Activated gamma-delta T cell treated with Interleukin-2 at 50 U/mL for 16 hours (primary cell): ENCODE results near the gene EPN2.
"Not testable (repeated sequence)": the region's sequence is repeated elsewhere in the genome, so short reads cannot be mapped to it uniquely, and the experiment has no call there.

Experiments used
- DNase-seq: peaks from one replicate; pipeline ENCODE4 v3.0.0-alpha.2; 2020

Gene EPN2

GRCh38 chr17:19237139-19237388 is at the start of gene EPN2:
Gene EPN2, plus strand, starts transcription at chr17:19237366. Its CDS starts 45,754 bp downstream, at chr17:19283120.
- DNase-seq: peak; percentile 39

GRCh38 chr17:19187883-19188869 is 49.0 kb upstream of the EPN2 start:
- not testable (repeated sequence) for DNase-seq

- not testable (repeated sequence) for DNase-seq
Observed at GRCh38 chr17:19188870-19189708, 48.1 kb upstream of the EPN2 start.

- DNase-seq: not testable (repeated sequence)
Observed at GRCh38 chr17:19189781-19190405, 47.3 kb upstream of the EPN2 start.

DNA sequence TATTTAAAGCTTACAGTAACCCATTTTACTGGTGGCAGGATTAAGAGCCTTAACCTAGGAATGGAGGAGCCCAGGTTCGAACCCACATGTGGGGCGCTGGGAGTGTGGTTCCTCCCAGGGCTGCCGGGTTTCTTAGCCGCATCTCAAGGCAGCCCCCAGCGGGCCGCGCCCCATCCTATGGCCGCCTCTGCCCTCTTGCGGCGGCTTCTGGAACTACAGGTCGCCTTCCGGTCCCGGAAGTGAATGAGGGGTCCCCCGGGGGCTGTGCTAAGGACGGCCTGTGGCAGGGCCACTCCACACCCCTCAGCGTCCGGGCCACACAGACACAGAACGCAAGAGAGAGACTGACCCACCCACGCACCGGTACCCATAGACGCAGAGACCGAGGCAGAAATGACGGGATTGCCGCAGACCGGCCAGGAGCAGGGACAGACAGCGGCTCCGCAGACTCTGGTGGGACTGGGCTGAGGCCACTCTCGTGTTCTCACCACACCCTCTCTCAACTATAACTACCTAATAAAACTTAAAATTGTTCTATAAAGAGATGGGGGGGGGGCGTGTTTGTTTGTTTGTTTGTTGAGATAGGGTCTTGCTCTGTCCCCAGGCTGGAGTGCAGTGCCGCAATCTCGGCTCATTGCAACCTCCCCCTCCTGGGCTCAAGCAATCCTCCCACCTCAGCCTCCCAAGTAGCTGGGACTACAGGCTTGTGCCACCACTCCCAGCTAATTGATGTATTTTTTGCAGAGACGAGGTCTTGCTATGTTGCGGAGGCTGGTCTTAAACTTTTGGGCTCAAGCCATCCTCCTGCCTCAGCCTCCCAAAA is 40.6 kb upstream of the EPN2 start:
- DNase-seq: not testable (repeated sequence)

DNA sequence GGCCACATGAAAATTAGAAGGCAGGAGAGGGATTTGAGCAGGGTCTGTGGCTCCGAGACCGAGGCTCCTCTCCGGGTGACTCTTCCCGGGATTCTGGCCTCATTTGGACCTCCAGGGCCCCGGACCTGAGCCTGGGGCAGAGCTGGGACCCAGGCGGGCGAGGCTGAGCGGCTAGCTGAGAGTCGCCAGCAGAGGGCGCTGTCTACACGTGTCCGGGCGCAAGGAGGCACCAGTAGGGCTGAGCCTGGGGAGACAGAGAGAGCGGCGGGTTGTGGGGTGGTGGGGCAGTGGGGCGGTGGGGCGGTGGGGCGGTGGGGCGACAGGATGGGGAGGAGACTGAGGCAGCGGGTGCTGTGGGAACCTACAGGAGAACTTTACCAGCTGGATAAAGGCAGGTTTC is 34.7 kb upstream of the EPN2 start:
- DNase-seq: not testable (repeated sequence)

- not testable (repeated sequence) for DNase-seq
Observed at GRCh38 chr17:19203429-19203828, 33.7 kb upstream of the EPN2 start.

- DNase-seq: not testable (repeated sequence)
Observed at GRCh38 chr17:19215074-19215860, 21.9 kb upstream of the EPN2 start.

GRCh38 chr17:19216148-19216926 is 20.8 kb upstream of the EPN2 start:
- not testable (repeated sequence) for DNase-seq

GRCh38 chr17:19218914-19219313 is 18.3 kb upstream of the EPN2 start:
- not testable (repeated sequence) for DNase-seq

DNA sequence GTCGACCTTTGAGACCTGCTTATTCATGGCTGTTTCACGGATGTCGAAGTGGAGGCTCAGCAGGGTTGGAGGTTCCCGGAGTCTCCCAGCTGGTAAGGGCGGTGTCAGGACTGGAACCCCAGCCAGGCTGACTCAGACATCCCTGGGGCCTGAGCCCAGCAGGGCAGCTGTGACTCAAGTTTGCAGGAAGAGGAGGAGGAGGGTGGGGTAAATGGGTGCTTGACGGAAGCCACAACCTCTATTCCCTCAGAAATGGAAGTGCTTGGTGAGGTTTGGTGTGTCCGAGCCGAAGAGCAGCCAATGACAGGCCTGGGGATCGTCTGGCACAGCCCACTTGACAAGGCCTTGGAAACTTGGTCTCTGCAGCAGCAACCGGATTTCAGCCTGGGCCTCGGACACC is 17.8 kb upstream of the EPN2 start:
- not testable (repeated sequence) for DNase-seq

GRCh38 chr17:19220195-19220594 is 17.0 kb upstream of the EPN2 start:
- not testable (repeated sequence) for DNase-seq

DNA sequence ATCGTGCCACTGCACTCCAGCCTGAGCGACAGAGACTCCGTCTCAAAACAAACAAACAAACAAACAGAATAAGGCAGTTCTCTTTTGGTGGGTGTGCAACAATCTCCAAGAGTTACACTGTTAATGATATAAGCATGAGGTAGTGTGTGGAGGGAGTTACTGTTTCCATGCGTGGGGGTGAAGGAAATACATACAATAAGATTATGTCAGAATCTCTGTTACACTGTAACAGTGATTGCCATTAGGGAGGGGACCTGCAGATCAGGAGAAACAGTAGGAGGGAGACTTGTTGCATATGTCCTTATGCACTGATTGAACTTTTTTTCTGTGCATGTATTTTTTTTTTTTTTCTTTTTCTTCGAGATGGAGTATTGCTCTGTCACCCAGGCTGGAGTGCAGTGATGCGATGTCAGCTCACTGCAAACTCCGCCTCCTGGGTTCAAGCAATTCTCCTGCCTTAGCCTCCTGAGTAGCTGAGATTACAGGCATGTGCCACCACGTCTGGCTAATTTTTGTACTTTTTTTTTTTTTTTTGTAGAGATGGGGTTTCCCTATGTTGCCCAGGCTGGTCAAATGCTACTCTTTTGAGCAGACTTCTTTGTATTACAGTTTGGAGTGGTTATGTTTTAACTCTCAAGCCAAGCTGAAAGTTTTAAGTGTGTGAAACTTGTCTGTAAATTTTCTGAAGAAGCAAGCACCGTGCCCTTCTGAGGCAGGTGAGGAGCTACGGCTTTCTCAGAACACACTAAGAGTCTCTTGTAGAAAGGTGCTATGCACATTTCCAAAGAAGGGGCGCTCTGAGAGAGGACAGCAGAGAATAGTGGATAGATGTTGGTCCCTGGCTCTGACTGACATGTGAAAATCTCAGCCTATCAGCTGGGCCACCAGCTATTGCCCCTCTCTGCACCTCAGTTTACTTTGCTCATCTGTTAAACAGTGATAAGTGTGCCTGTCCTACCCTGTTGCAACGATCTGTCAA is 10.3 kb upstream of the EPN2 start:
- not testable (repeated sequence) for DNase-seq

DNA sequence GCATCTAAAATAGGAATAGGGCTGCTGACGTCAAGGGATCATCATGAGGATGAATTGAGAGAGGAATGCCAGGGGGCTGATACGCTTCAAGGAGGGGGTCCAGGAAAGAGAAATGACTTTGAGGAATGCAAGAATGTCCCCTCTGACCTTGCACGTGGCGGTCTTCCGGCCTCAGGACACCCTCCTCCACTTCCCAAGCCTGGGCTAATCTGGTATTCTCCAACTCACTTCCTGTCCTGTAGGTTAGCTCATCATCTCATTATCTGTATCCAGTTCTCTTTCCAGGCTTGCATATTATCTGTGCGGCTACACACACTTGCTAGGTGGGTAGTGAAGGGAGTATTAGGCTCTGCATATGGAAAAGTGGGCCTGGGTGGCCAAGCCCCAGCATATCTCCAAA is 2.5 kb upstream of the EPN2 start:
- not testable (repeated sequence) for DNase-seq

- not testable (repeated sequence) for DNase-seq
Observed at GRCh38 chr17:19236351-19237138, 621 bp upstream of the EPN2 start.

GRCh38 chr17:19237389-19238166 is 412 bp downstream of the EPN2 start:
- no peak for DNase-seq

DNA sequence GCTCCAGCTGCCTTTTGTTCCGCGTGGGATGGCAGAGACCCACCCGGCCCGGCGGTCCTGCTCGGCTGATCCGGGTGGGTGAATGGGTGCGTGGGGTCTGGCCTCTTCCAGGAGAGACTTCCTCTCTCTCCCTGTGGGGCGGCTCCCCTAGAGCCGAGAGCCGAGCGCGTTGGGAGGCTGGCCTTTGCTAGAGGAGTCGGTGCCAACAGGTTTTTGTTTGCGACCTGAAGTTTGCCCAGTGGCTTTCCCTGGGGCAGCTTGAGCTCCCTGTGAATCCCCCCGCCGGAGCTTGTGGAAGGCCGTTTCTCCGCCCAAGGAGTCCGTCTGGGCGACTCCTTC is 970 bp downstream of the EPN2 start:
- DNase-seq: no peak

GRCh38 chr17:19239544-19239943 is 2.4 kb downstream of the EPN2 start:
- DNase-seq: no peak
